ENCODE results near the gene FKBP9. TPM values are rescaled to one million over a fixed set of nuclear protein-coding genes. Genes with fewer than 3 reads are reported as not detected.
A peak's percentile ranks its signal among the peaks of the same experiment; 100 is the strongest.

The FKBP9 gene
- polyA plus RNA-seq, 4 donors, result 8.1 to 69.6 (median 20.5) TPM

DNA sequence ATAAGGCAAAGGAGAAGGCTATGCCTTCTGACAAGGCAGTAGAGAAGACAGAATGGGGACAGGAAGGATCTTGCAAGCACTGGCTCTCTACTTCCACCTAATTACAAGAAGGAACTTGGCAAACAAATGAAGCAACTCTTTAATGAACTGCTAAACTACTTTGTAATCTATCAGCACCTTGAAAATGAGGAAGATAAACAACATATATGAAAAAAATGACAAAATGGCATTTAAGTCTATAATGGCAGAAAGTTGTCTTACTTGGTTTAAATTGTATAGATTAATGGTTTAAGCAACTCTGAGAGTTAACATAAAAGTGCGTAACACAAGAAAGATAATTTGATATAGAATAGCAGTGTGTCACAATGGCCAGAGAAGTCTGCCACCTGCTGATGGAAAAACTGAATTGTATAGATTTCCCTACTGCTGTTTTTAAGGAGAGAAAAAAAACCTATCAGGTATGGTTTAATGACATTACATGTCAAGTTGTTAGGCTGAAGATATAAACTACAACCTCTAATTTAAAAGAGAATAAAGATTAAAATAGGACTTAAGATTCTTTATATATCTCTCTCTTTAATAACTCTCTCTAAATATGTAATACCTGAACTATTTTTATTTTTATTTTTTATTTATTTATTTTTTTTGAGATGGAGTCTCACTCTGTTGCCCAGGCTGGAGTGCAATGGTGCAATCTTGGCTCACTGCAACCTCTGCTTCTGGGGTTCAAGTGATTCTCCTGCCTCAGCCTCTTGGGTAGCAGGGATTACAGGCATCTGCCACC, 93.5 kb downstream of the FKBP9 start:
- FAIRE-seq (peak; percentile 82), DNase-seq (peak; percentile 76 to 84)
- no peaks in the 10 kb centered on the region for H3K9me3 ChIP-seq (ENCODE audit: control insufficient read depth in 2 of 2, insufficient read depth in 1 of 2, low read depth in 1 of 2, low read length in 1 of 2)
- no peaks in the 10 kb centered on the region for H3K27me3 ChIP-seq (ENCODE audit: control insufficient read depth in 3 of 3, insufficient read depth in 3 of 3, low read length in 3 of 3)
- 1 to 3% (median 3%) methylated on average over 1 of the region's 1 CpG for WGBS, 3 donors
- H3K4me3 ChIP-seq (ENCODE audit: low read depth in 1 of 3, low read length in 3 of 3), result no peak overlapping the region
- peak overlapping the region; percentile 49 to 64 (median 55) for H3K27ac ChIP-seq (ENCODE audit: low read depth in 1 of 3, low read length in 2 of 3)
- H3K4me1 ChIP-seq (ENCODE audit: control insufficient read depth in 3 of 3, insufficient read depth in 2 of 3, low read depth in 1 of 3, low read length in 2 of 3), result peaks cover 4 to 9% (median 6%) of the 10 kb centered on the region in 3 donors
- H3K36me3 ChIP-seq (ENCODE audit: control insufficient read depth in 3 of 3, insufficient read depth in 2 of 3, low read depth in 1 of 3, low read length in 3 of 3), result peaks cover 0 to 3% (median 0%) of the 10 kb centered on the region in 3 donors

DNA sequence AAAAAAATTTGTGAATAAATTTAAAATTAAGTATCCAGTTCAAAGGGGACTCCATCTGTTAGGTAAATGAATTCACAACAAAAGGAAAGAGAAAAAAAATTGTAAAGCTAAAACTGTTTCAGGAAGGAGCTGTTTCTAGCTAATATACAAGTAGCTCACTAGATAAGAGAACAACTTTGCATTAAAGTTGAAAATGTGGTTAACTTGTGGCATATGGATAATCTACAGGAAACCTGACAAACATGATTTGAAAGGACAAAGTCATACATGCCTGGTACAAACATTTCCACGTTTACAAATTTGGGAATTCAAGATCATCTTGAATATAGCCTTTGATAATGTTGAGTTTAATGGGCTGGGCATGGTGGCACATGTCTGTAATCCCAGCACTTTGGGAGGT, 96.5 kb downstream of the FKBP9 start:
- Histone ChIP-seq H3K4me1 (ENCODE audit: control insufficient read depth in 3 of 3, insufficient read depth in 2 of 3, low read depth in 1 of 3, low read length in 2 of 3) (peaks cover 4 to 9% (median 9%) of the 10 kb centered on the region in 3 donors), H3K27me3 (ENCODE audit: control insufficient read depth in 3 of 3, insufficient read depth in 3 of 3, low read length in 3 of 3) (no peaks in the 10 kb centered on the region), H3K27ac (ENCODE audit: low read depth in 1 of 3, low read length in 2 of 3) (peak overlapping the region in 2 of 3 donors; percentile 4 to 24), H3K36me3 (ENCODE audit: control insufficient read depth in 3 of 3, insufficient read depth in 2 of 3, low read depth in 1 of 3, low read length in 3 of 3) (peaks cover 0 to 7% (median 0%) of the 10 kb centered on the region in 3 donors), H3K4me3 (ENCODE audit: low read depth in 1 of 3, low read length in 3 of 3) (no peak overlapping the region), H3K9me3 (ENCODE audit: control insufficient read depth in 2 of 2, insufficient read depth in 1 of 2, low read depth in 1 of 2, low read length in 1 of 2) (no peaks in the 10 kb centered on the region)
- WGBS, 3 donors, result 20 to 38% (median 33%) methylated on average over 1 of the region's 1 CpG
- no peak for FAIRE-seq
- DNase-seq, result no peak

DNA sequence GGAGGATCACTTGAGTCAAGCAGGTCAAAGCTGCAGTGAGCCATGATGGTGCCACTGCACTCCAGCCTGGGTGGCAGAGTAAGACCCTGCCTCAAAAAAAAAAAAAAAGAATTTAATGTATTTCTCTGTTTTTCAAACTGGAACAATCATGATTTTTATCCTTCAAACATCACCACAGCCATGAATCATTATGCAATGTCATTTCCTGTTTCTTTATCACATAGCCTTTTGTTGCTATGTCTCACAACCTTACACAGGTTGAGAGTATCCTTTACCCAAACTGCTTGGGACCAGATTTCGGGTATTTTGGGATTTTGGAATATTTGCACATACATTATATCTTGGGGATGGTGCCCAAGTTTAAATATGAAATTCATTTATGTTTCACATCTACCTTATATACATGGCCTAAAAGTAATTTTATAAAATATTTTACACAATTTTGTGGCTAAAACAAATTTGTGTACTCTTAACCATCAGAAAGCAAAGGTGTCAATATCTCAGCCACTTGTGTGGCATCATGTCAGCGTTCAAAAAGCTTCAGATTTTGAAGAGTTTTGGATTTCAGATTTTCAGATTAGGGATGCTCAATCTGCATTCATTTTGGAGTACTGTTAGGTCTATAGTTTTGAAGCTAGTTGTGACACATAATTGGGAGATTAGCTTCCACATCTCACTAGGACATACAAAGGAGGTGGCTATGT, 97.2 kb downstream of the FKBP9 start:
- Histone ChIP-seq H3K4me3 (ENCODE audit: low read depth in 1 of 3, low read length in 3 of 3) (no peak overlapping the region), H3K27ac (ENCODE audit: low read depth in 1 of 3, low read length in 2 of 3) (peak overlapping the region in 1 of 3 donors; percentile 24), H3K4me1 (ENCODE audit: control insufficient read depth in 3 of 3, insufficient read depth in 2 of 3, low read depth in 1 of 3, low read length in 2 of 3) (peaks cover 4 to 9% (median 9%) of the 10 kb centered on the region in 3 donors), H3K27me3 (ENCODE audit: control insufficient read depth in 3 of 3, insufficient read depth in 3 of 3, low read length in 3 of 3) (no peaks in the 10 kb centered on the region), H3K9me3 (ENCODE audit: control insufficient read depth in 2 of 2, insufficient read depth in 1 of 2, low read depth in 1 of 2, low read length in 1 of 2) (no peaks in the 10 kb centered on the region), H3K36me3 (ENCODE audit: control insufficient read depth in 3 of 3, insufficient read depth in 2 of 3, low read depth in 1 of 3, low read length in 3 of 3) (peaks cover 0 to 7% (median 0%) of the 10 kb centered on the region in 3 donors)
- FAIRE-seq, result no peak
- no peak for DNase-seq
- WGBS, 3 donors, result 73 to 90% (median 76%) methylated on average over 2 of the region's 2 CpGs

- peak in 1 of 2 donors; percentile 26 for DNase-seq
- H3K4me1 ChIP-seq (ENCODE audit: control insufficient read depth in 3 of 3, insufficient read depth in 2 of 3, low read depth in 1 of 3, low read length in 2 of 3), result peaks cover 4 to 13% (median 9%) of the 10 kb centered on the region in 3 donors
- no peaks in the 10 kb centered on the region for H3K9me3 ChIP-seq (ENCODE audit: control insufficient read depth in 2 of 2, insufficient read depth in 1 of 2, low read depth in 1 of 2, low read length in 1 of 2)
- FAIRE-seq, result no peak
- peaks cover 0 to 11% (median 0%) of the 10 kb centered on the region in 3 donors for H3K36me3 ChIP-seq (ENCODE audit: control insufficient read depth in 3 of 3, insufficient read depth in 2 of 3, low read depth in 1 of 3, low read length in 3 of 3)
- H3K4me3 ChIP-seq (ENCODE audit: low read depth in 1 of 3, low read length in 3 of 3), result no peak overlapping the region
- peak overlapping the region in 1 of 3 donors; percentile 40 for H3K27ac ChIP-seq (ENCODE audit: low read depth in 1 of 3, low read length in 2 of 3)
- H3K27me3 ChIP-seq (ENCODE audit: control insufficient read depth in 3 of 3, insufficient read depth in 3 of 3, low read length in 3 of 3), result no peaks in the 10 kb centered on the region
- 83 to 92% (median 87%) methylated on average over 5 of the region's 5 CpGs for WGBS, 3 donors
Measured at GRCh38 chr7:33055158-33055557, 97.9 kb downstream of the FKBP9 start.

Other genes starting within 250 kb of the FKBP9 start
- 10 to 100 TPM; 10.8 to 45.0 (median 14.4) TPM for gene KBTBD2, start 65.7 kb upstream of the FKBP9 start, polyA plus RNA-seq
- gene NT5C3A, start 105.3 kb downstream of the FKBP9 start, polyA plus RNA-seq, result 100 to 1,000 TPM in 1 of 4 donors, 10 to 100 TPM in 3; 40.1 to 108 (median 88.7) TPM
- gene RP9, start 152.0 kb downstream of the FKBP9 start, polyA plus RNA-seq, result 10 to 100 TPM in 3 of 4 donors, 1 to 10 TPM in 1; 9.6 to 37.0 (median 26.4) TPM
- gene BBS9, start 172.1 kb downstream of the FKBP9 start, polyA plus RNA-seq, result 1 to 10 TPM; 2.0 to 8.8 (median 3.0) TPM

Measured in small intestine (tissue), 7 donors.